OCI-LY3 (cell line): ENCODE results near the gene RTF2.

Experiments used
- CTCF ChIP-seq: fragments of 200-600, 300-600 bp; sonication (generic); IDR thresholded peaks from 2 replicates; pipeline ENCODE4 v1.5.1; 2014; ENCODE audit warnings: antibody characterized with exemption, low read length, low read depth
- EZH2phosphoT487 ChIP-seq: fragments of 200-600 bp; shearing (Covaris generic); IDR thresholded peaks from 2 replicates; pipeline ENCODE4 v1.6.1; 2018; ENCODE audit warnings: antibody characterized with exemption, mixed run types, low read depth

GRCh38 chr20:56518721-56519398, 50.4 kb downstream of the RTF2 start:
- TF ChIP-seq CTCF = no peak
- no peak for TF ChIP-seq EZH2phosphoT487
